ENCODE results near the gene DYRK1A. TPM values are rescaled to one million over a fixed set of nuclear protein-coding genes. Genes with fewer than 3 reads are reported as not detected.

The DYRK1A gene
- total RNA-seq, 1 donor: 316 TPM

Other genes with a start within 250 kb of the DYRK1A start
- 57.3 TPM for gene VPS26C, start 99.4 kb upstream of the DYRK1A start, total RNA-seq